Stimulated activated CD8-positive, alpha-beta memory T cell treated with anti-CD3 and anti-CD28 coated beads, Interleukin-7, amount 100 ng/mL, for 48 hours (primary cell): ENCODE measurements around the gene KCNMA1.
A peak's percentile ranks its signal among the peaks of the same experiment; 100 is the strongest.

ENCODE experiments used
- DNase-seq, 2 donors: peaks; one replicate each; pipeline ENCODE4 v3.0.0-alpha.2; 2020; ENCODE audit warnings: low read depth in 1 of 2; ENCODE audit errors: extremely low read depth in 1 of 2

The KCNMA1 gene

DNA sequence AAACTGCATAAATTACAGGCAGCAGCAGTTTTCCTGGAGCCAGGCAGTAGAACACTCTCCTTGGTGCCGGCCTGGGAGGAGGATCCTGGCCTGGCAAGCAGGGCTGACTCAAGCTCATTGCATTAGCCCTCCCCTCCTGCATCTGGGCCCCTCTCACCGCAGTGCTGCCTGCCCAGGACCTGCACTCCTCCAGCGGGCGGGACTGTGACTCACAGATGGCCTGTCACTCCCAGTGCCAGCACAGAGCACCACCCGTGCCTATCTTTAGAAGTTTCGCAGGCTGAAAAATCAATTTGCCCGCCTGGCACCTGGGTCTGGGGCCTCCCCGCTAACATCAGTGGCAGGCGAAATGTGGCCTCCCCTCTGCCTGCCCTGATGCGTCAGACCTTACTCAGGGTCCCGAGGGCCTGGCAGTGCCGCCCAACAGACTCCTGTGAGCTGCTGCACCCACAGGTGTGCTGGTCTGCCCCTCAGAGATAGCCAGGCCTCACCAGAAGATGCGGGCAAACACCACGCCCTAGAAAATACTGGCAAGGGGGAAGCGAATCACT is 123.8 kb downstream of the KCNMA1 start:
- no peak for DNase-seq

DNA sequence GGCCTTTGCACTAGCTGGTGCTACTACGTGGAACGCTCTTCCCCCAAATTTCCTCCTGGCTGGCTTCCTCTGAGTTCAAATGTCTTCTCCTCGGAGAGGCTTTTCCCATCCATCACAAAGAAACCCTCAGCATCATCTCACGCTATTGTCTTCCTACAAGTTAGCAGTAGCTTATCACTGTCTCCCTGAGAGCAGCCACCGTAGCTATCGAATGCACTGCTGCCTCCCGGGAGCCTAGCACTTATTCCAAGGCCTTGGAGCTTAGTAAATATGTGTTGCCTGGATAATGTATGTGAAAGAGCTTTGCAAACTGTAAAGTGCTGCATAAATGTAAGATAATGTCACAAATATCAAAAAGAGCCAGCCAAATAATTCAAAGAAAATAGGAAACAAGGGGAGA is 124.4 kb downstream of the KCNMA1 start:
- no peak for DNase-seq

DNA sequence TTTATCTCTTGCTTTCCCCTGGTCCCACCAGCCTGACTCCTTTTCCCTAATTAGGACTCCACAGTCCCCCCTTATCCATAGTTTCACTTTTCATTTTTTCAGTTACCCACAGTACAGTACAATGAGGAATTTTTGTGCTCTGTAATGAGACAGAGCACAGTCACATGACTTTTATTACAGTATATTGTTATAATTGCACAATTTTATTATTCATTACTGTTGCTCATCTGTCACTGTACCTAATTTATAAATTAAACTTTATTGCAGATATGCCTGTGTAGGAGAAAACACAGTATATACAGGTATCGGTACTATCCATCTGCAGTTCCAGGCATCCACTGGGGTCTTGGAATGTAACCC is 125.4 kb downstream of the KCNMA1 start:
- DNase-seq = no peak

DNA sequence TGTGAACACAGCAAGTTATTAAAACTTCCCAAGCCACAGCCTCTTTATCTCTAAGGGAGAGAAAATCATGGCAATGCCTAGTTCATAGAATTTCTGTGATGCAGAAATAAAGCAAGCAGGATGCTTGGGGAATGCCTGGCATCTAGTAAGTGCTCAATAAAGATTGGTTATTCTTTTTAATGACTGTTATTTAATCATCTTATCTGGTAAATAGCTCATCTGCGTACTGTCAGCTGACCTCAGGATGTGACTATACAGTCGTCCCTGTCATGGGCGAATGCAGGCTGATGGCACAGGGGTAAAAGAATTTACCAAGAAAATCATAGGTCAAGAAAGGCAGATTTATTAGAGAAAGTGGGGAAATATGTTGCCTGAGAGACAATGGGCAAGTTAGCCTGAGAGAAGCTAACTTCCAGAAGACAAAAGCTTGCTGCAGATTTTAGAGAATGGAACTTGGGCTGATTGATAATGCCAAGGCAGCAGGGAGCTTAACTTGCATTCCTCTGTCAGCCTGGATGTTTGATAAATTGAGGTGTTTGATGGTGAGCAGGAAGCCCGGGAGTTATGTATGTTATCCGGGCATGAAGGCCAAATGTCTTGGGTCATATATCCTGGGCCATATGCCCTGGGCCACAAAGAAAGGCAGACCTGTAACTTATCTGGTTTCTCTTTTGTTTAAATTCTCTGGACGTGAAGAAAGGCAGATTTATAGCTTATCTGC is 126.0 kb downstream of the KCNMA1 start:
- no peak for DNase-seq

DNA sequence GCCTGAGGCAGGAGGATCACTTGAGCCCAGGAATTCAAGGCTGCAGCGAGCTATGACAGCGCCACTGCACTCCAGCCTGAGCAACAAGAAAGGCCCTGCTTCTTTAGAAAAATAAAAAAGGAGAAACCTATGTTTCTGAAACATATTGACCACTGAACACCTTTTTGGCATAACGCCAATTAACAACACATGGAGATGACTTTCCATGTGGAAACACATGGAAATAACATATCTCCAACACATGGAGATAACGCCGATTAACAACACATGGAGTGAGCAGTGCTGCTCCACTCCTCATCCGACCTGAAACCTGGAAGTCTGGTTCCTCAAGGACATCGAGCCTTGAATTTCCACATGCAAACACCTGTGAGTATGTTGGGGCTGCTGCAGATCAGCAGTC is 126.9 kb downstream of the KCNMA1 start:
- DNase-seq = no peak

DNA sequence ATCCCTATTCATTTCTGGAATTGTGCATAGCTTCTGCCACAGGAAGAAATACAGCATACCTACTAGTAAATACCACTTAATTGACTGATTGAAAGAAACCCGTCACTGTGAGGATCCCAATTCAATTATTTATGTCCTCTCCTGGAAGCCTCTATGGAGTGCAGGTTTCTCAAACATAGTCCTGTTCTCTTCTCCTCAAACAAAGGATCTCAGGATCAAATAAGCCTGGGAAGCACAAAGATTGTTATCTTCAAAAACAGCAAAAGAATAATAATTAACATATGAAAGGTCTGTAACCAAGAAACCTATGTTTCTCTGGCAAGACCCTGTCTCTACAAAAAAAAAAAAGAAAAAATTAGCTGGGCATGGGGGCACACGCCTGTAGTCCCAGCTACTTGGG is 127.3 kb downstream of the KCNMA1 start:
- DNase-seq = no peak

DNA sequence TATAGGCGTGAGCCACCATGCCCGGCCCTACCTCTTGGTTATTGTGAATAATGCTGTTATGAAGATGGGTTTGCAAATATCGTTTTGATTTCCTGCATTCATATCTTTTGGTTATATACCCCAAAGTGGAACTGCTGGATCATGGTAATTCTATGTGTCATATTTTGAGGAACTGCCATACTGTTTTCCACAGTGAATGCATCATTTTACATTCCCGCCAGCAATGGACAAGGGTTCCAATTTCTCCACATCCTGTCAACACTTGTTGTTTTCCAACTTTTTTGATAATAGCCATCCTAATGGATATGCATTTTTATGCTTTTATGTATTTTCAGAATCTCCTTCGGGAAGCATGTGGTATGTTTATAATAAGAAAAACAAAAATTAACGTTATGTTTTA is 128.2 kb downstream of the KCNMA1 start:
- no peak for DNase-seq

DNA sequence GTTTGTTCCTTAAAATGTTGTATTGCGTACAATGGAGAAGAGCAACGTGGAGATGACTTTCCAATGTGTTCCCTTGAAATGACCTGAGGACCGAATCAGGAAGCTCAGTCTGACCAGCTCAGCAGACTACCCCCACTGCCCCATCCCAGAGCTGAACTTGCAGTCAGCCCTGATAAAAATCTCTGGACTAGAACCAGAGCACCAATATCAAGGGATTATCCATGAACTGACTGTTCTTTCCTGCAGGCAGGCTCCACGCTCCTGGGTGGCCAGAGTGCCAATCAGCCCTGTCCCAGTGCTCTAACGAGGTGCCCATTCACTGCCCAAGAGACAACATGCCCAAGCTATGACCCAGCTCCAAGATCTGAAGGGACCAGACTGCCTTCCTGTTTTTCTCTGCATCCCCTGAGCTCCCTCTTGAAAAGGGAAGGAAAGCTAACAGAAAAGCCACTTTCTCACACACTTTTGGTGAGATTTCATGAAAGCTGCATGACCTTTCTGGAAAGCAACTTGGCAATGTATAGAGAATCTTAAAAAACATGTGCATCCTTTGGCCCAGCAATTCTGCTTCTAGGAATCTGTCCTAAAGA is 130.2 kb downstream of the KCNMA1 start:
- no peak for DNase-seq

DNA sequence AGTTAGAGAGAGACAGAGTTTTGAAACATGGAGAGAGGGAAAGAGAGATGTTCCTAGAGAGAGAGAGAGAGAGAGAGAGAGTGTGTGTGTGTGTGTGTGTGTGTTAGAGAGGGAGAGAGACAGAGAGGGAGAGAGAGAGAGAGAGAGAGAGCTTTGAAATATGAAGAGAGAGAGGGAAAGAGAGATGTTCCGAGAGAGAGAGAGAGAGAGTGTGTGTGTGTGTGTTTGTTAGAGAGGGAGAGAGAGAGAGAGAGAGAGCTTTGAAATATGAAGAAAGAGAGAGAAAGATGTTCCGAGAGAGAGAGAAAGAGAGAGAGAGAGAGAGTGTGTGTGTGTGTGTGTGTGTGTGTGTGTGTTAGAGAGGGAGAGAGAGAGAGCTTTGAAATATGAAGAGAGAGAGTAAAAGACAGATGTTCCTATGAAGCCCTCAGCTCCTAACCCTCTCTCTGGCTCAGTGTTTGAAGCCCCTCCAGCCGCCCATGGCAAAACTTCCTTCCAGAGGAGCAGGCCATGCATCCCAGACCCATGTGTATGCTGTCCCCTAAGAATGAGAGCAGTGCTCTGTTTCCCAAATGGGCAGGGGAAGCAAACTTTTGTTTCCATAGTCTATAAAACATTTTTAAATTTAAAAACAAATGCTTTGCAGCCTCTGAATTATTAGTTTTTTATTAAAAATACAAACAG is 130.9 kb downstream of the KCNMA1 start:
- no peak for DNase-seq

DNA sequence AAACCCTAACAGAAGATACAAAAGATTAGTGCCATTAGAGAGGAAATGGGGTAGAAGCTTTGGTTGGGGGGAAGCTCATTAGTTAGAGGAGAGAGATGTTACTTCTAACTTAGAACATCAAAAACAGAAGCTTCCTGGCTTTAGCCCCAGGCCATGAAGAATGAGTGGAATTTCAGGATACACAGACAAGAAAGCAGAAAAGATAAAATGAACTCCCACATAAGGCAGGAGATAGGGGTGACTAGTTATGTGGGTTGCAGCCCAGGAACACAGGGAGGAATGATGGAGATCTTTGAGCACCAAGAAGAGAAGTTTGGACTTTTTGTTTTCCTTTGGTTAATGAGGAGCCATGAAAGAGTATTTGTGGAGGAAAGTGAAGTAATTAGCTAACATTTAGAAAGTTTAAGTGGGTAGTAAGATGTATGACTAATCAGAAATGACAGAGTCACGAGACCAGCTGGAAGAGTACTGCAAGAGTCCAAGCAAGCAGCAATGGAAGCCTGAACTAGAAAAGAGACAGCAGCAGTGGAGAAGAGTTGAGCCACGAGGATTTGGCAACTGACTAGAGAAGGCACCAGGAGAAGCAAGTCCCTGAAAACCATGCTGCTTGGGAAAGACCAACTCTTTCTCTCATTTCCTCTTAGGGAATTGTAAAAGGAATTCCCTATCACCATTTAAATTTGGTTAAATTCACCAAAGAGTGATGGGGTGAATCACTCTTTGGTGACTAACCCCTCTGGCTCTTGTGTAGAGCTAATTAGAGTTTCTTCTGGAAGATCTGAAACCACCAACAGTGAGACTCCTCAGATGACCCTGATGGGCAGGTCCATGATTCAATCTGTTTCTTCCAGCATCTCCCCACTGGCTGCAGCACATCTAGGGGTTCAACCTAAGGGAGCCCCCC is 131.9 kb downstream of the KCNMA1 start:
- no peak for DNase-seq

DNA sequence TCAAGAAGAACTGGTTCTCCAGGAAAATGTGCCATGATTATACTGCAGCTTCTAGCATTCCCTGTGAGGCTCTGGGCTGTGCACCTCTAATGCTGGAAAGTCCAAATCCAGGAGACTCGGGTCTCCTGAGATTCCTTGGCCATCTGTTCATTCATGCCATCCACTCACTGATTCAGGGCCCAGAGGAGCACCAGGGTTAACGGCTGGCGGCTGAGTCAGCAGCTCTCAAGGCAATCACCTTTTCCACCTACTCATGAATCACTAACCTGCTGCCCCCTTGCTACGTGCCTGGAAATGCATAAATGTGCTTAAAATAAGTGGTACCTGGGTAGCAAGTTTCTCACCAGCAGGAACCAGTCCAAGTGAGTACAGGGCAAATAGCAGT is 132.7 kb downstream of the KCNMA1 start:
- DNase-seq = peak in 1 of 2 donors; percentile 8

DNA sequence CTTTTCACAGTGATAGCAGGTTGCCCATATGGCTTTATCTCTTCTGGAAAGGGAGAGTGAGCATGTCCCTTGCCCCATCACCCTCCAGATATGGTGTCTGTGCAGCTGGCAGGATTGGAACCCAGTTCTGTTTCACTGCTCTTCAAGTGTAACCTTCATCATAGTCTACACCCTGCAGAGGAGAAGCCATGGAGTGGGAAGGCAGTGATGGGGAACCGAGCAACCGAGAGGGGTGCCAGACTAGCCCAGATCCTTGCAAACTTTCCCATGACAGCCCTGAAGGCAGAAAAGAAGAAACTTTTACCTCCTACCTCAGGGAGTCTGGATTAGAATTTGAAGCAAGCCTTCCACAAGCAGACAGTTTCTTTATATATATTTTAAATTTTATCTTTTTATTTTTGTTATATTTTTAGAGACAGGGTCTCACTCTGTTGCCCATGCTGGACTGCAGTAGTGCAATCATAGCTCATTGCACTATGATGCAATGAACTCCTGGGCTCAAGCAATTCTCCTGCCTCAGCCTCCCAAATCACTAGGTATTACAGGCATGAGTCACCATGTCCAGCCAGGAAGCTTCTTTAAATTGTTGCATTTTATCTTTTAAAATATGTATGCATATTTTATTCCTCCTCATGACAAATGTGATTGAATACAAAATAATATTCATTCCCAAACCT is 133.3 kb downstream of the KCNMA1 start:
- no peak for DNase-seq

DNA sequence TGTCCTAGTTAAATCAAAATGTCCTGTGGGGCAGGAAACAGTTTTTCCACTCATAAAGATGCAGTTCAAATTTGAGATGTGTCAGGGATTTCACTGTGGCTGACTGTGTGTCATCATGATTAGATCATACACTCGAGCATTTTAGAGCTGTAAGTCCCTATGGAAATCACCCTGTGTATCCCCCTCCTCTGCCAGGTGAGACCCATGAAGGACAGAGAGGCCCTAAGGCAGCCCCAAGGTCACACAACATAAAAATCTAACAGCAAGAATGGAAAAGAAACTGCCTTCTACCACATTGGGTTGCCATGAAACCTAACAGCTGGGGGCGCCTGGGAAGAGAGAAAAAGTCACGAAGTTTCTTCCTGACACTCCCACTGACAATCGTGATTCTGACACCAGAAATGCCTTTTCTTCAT is 135.8 kb downstream of the KCNMA1 start:
- DNase-seq = no peak

DNA sequence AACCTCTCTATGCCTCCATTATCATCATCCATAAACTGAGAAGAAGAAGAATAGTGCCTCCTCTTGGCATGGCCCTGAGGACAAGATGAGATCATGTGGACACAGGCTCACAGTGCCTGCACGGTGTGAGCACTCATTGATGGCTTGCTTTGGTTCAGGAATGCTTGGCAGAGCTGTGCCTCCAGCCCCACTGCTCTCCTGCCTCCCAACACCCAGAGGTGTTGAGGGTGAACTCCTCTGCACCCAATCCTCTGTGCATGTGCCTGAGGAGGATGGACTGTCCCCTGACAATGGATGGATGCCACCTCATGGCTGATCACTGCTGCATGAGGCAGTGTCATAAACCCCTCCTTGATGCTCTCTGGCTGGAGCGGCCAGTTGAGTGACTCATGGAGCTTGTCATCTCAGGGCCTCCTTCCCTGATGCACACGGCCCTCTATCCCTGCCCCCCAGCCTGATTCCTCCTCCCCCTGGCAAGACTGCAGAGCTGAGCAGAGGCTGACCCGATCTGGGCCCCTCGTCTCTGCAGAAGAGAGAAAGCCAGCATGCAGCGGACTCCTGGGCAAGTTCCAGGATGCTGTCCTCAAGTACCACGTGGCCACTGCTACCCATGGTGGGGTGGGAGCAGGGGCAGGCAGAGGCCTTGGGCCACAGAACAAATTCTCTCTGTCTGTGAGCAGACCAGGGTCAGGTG is 136.3 kb downstream of the KCNMA1 start:
- DNase-seq = no peak

DNA sequence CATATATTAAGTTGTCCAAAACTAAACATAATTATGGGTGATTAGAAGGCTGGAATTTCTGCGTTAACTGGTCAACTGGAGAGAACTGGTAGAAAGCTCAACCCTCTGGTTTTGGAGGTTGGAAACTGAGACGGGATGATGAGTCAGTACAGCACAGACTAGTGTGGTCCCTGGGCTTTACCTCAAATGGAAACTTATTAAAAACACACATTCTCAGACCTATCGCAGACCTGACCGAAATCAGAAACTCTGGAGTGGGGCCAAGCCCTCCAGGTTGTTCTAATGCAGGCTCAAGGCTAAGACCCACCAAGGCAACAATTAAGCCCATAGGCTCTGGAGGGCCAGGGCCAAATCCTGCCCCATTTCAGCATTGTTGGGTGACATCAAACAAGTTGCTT is 136.9 kb downstream of the KCNMA1 start:
- DNase-seq = no peak

DNA sequence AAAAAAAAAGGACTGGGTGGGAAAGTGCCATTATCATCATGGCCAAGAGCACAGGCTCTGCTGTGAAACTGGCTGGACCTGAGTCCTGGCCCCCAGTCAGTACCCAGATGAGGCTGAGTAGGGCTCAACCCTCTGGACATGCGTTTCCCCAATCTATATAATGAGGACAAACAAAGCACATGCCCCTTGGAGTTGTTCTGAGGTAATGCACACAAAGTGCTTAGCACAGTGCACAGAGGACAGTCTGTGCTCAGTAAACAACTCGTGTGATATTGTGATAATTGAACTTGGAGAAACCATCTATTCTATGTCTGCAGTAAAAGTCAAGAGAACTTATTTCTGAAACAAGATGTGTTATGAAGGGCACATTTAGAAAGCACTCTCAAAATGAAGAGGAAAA is 138.8 kb downstream of the KCNMA1 start:
- DNase-seq = no peak

DNA sequence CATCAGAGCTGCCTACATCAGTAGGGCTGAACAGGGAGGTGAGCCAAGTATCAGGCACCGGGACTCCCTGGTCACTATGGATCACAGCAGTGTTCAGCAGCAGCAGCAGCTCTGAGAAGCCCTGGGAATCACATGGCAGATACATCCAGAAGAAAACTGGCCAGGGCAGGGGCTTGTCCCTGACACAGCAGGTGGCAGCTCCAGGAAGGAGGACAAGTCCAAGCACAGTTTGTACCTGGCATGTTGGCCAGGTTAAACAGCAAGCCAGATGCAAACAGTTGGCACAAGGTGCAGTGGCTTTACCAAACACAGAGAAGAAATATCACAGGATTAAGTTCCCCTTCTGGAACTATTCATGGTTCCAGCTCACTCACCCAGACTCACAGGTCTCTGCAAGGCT is 139.4 kb downstream of the KCNMA1 start:
- no peak for DNase-seq

DNA sequence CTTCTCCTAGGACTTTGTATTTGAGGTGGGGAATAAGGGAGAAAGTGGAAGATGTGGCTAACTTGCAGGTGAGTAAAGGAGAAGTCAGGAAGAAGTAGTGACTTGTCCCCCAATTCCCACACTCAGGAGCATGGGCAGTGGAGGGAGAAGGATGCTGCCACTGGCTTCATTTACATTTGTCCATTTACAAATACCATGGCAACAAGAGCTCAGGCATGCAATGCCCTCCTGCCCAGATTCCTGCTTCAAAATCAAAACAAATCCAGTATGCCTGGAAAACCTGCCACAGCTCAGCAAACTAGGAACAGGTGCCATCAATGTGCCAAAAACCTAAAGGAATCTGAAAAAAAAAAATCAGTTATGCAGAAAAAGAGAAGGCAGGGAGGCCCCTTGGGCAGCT is 139.9 kb downstream of the KCNMA1 start:
- DNase-seq = no peak

DNA sequence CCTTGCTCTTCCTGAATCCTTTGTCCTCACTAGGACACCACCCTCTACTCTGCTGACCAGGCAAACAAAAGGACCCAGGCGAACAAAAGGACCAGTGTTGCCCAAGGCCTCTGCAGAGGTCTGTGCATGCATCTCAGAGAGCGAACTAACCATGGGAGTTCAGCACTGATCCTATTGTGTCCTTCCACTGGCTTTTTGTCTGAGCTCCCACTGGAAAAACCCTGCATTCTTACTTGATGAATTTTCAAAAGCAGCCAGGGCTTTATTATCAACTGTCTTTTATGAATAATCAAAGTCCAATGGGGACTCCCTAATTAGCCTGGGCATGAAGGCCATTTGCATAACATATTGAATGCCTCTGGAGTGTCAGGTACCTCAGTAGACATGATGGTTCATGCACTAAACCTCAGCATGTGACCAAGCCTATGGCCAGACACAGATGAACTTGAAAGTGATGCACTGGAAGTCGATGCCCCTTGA is 140.6 kb downstream of the KCNMA1 start:
- DNase-seq = no peak
